HG03025 (cell line): ENCODE measurements around the gene ADGRE1.

Experiments
- ATAC-seq: cut with Tn5 transposase; IDR thresholded peaks from one replicate; pipeline ENCODE4 v1.9.1; 2021; ENCODE audit warnings: mild to moderate bottlenecking, moderate library complexity; ENCODE audit not compliant: unreplicated experiment, low FRiP score

ADGRE1 gene

DNA sequence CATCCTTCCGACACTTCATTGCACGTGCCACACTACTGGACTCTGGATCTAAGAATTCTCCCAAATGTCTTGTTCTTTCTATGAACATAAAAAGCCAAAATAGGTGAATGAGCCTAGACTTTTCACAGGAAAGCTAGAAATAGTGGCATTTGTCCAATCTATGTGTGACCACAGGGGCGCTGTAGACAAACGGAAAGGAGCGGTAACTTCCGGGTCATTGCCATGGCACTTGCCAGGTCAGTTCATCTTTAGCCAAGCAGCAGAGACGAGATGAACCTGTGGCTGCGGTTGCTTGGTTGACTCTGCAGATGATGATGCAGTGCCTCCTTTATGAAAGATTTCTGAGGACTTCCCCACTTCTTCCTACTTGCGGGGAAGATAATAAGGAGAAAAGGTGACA, 65.6 kb downstream of the ADGRE1 start:
- no peak for ATAC-seq

DNA sequence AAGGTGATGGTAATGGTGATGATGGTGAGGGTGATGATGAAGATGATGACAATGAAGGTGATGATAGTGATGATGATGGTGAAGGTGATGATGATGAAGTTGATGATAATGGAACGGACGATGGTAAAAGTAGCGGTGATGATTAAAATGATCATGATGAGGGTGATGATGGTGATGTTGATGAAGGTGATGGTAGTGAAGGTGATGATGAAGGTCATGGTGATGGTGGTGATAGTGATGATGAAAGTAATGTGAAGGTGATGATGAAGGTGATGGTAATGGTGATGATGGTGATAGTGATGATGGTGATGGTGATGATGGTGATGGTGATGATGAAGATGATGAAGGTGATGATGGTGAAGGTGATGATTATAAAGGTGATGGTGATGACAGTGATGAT, 67.7 kb downstream of the ADGRE1 start:
- ATAC-seq: no peak

DNA sequence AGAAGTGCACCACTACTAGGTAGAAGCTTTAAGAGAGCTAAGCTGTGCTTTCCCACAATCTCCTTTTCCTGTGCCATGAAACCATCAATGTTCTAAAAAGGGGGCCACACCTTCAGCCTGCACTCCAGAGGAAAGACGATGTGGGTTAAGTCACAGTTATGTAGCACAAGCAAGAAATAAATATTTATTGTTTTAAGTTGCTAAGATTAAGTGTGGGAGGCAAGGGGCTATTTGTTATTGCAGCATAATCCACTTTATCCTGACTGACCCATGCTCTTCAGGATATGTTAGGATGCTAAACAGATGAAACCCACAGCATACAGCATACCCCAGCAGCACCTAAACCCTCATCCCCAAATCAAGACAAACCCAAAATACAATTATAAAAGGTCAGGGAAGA, 69.2 kb downstream of the ADGRE1 start:
- ATAC-seq: no peak

DNA sequence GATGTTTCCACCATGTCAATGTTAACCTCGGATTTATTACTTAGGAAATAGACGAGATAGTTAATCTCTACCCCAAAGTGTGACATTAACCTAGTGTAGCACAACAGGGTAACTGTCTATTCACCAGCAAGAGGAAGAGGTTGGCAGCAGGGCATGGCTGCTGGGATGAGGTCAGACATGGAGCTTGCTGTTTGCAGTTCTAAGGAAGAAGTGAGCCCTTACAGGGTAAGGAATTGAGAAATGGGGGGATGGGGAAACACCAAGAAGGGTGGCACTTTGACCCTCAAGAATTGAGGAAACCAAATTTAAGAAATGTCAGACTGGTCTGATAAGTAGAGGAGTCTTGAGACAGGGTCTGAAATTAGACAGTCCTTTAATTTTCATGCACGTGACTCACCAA, 71.4 kb downstream of the ADGRE1 start:
- no peak for ATAC-seq

- no peak for ATAC-seq
Measured at GRCh38 chr19:6963244-6963852, 76.0 kb downstream of the ADGRE1 start.

DNA sequence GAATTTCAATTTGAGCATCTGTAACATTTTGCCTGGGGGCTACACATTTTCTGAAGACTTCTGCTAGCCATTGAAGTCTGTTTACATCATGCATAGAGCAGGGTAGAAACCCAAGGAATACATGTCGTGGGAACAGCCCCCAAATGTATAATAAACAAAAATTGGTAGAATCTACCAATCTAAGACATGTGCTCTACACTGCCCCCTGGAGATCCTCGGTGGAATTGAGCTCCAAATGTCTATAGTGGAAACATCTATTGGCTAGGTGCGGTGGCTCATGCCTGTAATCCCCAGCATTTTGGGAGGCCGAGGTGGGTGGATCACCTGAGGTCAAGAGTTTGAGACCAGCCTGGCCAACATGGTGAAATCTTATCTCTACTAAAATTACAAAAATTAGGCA, 76.6 kb downstream of the ADGRE1 start:
- ATAC-seq: no peak

GRCh38 chr19:6967967-6968366, 80.6 kb downstream of the ADGRE1 start:
- ATAC-seq: no peak

DNA sequence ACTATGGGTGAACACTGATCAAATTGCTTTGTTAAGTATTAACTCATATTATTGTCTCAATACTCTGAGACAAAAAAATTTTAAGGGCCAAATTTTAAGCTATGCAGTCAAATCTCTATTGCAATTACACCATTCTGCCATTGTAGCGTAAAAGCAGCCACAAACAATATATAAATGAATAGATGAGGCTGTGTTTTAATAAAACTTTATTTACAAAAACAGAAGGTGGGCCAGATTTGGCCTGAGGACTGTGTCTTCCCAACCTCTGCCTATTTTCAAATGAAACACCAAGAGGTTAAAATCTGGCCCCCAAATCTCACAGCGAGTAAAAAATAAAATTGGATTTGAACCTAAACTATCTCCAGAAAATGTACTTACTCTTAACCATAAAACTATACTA, 82.1 kb downstream of the ADGRE1 start:
- no peak for ATAC-seq

GRCh38 chr19:6970021-6970420, 82.6 kb downstream of the ADGRE1 start:
- ATAC-seq: no peak

DNA sequence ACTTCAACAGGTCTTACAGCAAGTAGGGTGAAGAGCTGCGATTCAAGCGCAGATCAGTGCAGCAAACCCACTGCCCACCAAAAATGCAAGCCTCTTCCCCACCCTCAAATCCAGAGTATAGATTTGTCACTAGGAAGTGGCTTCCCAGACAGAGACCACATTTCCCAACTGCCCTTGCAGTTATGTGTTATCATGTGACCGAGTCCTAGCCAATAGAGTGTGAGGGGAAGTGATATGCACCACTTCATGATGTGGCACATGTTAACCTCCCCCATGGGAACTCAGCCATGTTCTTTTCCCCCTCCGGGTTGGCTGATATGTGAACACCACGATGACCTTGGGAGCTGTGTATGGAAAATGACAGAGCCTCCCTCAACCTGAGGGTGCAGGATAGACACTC, 83.1 kb downstream of the ADGRE1 start:
- ATAC-seq: no peak

- no peak for ATAC-seq
Measured at GRCh38 chr19:6971366-6971765, 84.0 kb downstream of the ADGRE1 start.

DNA sequence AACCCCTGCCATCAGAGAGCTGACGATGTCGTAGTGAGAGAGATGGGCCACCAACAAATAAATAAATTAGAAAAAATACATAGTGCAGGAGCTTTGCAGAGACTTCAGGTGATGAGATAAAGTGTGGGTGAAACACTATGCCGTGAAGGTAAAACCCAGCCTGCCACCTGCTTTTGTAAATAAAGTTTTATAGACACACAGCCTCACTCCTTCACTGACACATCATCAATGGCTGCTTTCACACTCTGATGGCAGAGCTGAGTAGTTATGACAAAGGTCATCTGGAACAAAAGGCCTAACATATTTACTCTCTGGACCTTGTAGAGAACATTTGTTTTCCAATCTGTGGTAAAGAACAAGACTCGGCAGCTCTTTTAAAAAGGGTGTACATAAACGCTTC, 88.8 kb downstream of the ADGRE1 start:
- no peak for ATAC-seq

DNA sequence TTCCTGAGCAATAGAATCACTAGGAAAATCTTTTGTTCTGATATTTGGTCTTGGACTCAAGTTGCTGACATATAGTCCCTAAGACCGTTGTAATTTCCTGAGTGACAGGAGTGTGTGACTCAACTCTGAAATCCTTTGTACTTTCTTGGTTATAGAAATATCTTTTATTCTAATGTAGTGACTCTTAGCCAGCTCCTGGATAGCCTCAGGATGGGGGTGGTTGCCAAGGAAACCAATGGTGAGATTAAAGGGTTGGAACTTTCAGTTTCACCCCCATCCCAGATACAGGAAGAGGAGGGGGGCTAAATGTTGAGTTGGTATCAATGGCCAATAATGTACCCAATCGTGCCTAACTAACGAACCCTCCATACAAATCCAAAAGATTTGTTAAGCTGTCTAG, 92.0 kb downstream of the ADGRE1 start:
- ATAC-seq: no peak

- ATAC-seq: no peak
Measured at GRCh38 chr19:6983448-6983847, 96.1 kb downstream of the ADGRE1 start.

GRCh38 chr19:6987850-6988249, 100.5 kb downstream of the ADGRE1 start:
- ATAC-seq: no peak

DNA sequence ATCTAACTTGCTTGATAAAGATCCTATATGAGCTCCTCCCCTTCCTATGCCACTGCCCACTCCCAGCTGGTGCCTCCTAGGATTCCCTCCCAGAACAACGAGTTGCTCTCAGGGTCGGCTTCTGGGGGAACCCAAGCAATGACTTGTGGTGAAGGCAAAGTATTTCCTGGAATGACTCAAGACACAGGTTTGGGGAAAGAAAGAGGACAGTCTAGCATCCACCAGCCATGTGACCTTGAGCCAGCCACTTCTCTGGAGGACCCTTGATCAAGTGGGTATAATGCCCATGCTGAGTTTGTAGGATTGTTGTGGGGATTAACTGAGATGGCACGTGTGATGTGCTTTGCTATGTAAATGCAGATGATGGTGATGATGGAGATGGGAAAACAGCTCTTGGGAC, 100.9 kb downstream of the ADGRE1 start:
- no peak for ATAC-seq
